Peyer's patch (tissue), 4 donors: ENCODE data around the gene NTRK2.

Experiments
- POLR2A ChIP-seq, 2 donors: fragments of 450-650 bp; IDR thresholded peaks; one replicate each; pipeline ENCODE4 v1.5.1; 2017; ENCODE audit warnings: antibody characterized with exemption in 2 of 2, mild to moderate bottlenecking in 2 of 2, moderate library complexity in 2 of 2
- TF ChIP-seq, protein P1 (sequence below), 6 experiments: fragments of 450-650 bp in 4 of 6; fragments of 200-600 bp in 2 of 6; sonication (generic) in 1 of 6; IDR thresholded peaks; one replicate each; pipeline ENCODE4 v1.5.1; 2017 to 2019; ENCODE audit warnings: antibody characterized with exemption in 6 of 6, mild to moderate bottlenecking in 3 of 6, moderate library complexity in 1 of 6

DNA sequence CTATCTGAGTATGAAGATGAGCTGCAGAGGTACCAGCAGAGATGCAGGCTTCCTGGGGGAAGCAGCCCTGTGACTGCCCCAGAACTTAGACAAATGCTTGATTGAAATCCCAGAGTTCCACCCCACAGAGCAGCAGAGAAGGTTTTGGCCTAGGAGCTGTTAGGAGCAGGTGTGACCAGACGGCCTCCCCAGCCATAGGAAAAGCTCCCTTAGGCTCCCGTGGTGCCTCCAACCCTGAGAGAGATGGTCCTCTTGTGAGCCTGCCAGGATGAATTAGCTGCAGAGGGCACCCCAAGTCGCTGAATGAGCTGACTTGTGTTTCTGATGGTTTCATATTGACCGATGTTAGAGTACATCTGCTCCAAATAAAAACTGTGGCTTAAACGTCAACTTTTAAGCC, 22.1 kb downstream of the NTRK2 start:
- TF ChIP-seq POLR2A (IDR thresholded peaks at IDR 0.05): no peak
- TF ChIP-seq, protein P1, sequence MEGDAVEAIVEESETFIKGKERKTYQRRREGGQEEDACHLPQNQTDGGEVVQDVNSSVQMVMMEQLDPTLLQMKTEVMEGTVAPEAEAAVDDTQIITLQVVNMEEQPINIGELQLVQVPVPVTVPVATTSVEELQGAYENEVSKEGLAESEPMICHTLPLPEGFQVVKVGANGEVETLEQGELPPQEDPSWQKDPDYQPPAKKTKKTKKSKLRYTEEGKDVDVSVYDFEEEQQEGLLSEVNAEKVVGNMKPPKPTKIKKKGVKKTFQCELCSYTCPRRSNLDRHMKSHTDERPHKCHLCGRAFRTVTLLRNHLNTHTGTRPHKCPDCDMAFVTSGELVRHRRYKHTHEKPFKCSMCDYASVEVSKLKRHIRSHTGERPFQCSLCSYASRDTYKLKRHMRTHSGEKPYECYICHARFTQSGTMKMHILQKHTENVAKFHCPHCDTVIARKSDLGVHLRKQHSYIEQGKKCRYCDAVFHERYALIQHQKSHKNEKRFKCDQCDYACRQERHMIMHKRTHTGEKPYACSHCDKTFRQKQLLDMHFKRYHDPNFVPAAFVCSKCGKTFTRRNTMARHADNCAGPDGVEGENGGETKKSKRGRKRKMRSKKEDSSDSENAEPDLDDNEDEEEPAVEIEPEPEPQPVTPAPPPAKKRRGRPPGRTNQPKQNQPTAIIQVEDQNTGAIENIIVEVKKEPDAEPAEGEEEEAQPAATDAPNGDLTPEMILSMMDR (IDR thresholded peaks at IDR 0.05): no peak
